ENCODE data around the gene ACTG1. TPM values are rescaled to one million over a fixed set of nuclear protein-coding genes. Genes with fewer than 3 reads are reported as not detected.

Gene ACTG1
- total RNA-seq, 1 donor: 10,242 TPM

GRCh38 chr17:81539961-81540675 lies 27.5 kb upstream of the ACTG1 start:
- TF ChIP-seq, protein P1, sequence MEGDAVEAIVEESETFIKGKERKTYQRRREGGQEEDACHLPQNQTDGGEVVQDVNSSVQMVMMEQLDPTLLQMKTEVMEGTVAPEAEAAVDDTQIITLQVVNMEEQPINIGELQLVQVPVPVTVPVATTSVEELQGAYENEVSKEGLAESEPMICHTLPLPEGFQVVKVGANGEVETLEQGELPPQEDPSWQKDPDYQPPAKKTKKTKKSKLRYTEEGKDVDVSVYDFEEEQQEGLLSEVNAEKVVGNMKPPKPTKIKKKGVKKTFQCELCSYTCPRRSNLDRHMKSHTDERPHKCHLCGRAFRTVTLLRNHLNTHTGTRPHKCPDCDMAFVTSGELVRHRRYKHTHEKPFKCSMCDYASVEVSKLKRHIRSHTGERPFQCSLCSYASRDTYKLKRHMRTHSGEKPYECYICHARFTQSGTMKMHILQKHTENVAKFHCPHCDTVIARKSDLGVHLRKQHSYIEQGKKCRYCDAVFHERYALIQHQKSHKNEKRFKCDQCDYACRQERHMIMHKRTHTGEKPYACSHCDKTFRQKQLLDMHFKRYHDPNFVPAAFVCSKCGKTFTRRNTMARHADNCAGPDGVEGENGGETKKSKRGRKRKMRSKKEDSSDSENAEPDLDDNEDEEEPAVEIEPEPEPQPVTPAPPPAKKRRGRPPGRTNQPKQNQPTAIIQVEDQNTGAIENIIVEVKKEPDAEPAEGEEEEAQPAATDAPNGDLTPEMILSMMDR (IDR thresholded peaks at IDR 0.05; ENCODE audit: insufficient read depth, low read depth, low read length): no peak
- no peak overlapping the region for H3K4me3 ChIP-seq (ENCODE audit: low read depth, low read length)
- no peak for DNase-seq (ENCODE audit: low read depth)

DNA sequence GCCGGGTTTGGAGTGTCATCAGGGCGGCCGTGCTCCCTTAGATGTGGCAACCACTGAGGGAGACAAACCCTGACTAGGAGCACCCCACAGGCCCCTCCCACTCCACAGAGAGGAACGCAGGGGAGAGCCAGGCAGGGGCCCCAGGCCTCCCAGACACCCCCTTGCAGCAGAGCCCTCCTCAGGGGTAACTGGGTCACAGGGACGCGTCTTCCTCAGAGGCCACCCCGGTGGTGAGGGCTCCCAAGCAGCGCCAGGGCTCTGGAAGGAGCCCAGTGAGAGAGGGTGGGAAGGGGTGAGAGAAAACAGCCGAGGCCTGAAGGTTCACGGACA lies 26.9 kb upstream of the ACTG1 start:
- TF ChIP-seq, protein P1 (IDR thresholded peaks at IDR 0.05; ENCODE audit: insufficient read depth, low read depth, low read length): no peak
- no peak for DNase-seq (ENCODE audit: low read depth)
- no peak overlapping the region for H3K4me3 ChIP-seq (ENCODE audit: low read depth, low read length)

DNA sequence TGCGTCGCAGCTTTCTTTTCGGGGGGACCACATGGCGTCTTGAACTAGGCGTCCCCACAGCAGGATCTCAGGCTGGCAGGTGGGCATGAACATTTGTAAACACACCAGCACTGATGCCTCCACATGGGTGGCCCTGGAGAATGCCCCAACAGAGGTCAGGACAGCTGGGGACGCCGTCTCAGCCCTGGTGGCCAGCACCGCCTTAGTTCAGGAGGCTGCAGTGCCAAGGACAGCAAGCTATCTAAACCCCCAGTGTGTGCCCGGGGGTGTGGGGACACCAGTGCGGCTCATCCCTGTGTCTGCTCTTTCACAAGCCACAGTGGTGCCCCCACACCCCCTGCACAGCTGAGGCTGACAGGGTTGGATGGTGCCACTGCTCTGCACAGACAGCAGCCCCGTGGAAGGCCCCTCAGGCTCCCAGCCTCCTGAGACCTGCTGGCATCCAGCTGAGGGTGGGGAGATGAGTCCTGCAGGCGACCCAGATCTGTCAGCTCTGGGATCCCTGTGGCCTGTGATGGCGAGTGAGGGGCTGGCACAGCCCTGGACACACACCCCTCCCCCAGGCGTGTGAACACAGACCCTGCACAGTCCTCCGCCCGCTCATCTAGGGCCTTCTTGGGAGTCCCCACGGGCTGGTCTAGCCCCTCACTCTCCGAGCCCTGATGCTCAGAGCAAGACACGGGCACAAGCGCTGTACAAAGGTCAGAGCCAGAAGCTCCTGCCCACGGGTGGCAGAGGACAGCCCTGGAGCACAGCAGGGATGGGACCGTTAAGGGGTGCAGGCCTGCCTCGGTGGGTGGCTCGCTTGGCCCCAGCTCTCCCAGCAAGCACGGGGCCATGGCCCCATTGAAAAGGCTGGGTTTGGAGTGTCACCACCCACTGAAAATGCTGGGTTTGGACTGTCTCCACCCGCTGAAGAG lies 26.3 kb upstream of the ACTG1 start:
- H3K4me3 ChIP-seq (ENCODE audit: low read depth, low read length): no peak overlapping the region
- TF ChIP-seq, protein P1 (IDR thresholded peaks at IDR 0.05; ENCODE audit: insufficient read depth, low read depth, low read length): no peak
- no peak for DNase-seq (ENCODE audit: low read depth)

DNA sequence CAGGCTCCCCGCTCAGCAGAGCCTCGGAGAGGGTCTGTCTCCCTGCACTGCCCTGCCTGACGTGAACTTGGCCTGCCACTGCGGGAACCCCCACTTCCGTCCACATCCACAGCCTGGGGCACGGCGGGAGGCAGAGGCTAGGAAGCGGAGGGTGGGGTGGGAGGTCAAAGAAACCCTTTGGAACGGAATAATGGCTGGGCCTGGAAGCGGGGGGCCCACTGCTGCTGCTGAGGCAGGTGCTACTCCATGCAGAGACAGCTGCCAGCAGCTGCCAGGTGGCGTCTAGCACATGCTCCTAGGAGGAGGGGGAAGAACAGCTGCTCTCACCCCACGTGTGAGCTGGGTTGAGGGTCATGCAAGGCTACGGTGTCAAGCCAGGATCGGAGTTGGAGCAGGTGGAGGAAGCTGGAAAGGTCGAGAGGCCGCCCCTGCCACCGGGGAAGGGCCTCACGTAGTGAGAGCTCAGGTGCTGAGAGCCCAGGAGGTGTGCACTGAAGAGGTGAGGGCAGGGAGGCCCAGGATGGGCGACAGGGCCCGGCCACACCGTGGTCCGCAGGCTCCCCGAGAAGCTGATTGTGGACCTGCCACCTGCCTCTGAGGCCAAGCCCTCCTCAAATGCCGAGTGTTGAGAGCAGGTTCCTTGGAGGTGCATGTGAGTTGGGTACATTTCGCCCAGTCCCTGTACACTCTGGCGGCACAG lies 25.4 kb upstream of the ACTG1 start:
- TF ChIP-seq, protein P1 (IDR thresholded peaks at IDR 0.05; ENCODE audit: insufficient read depth, low read depth, low read length): no peak
- no peak for DNase-seq (ENCODE audit: low read depth)
- no peak overlapping the region for H3K4me3 ChIP-seq (ENCODE audit: low read depth, low read length)

GRCh38 chr17:81537343-81537855 lies 24.8 kb upstream of the ACTG1 start:
- TF ChIP-seq, protein P1 (IDR thresholded peaks at IDR 0.05; ENCODE audit: insufficient read depth, low read depth, low read length): peak; percentile 55
- H3K4me3 ChIP-seq (ENCODE audit: low read depth, low read length): no peak overlapping the region
- DNase-seq (ENCODE audit: low read depth): no peak
